Measurements from ENCODE around the gene CPT1C.

Gene CPT1C

DNA sequence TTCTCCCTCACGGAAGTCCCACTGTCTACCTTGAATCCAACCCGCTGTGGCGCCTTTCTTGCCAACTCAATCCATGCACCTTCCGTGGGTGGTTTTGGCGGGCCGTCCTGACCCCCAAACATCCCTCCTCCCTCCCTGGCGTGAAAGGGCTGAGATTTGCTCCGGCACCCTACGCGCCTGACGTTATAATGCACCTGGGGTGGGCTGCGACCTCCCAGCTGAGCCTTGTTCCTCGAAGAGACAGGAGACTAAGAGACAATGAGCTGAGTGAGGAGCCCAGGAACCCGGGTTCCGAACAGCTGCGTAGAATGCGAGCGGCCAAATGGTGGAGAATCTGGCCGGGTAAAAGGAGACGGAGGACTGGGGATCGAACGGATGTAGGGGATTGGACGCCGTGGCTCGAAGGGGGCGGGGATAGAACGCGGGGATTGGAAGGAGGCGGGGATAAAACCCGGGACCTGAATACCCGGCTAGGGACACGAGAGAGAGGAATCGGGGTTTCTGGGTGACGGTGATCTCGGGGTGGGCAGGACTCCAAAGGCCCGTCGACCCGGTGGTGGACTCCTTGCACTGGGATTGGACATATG lies at the start of gene CPT1C:
Gene CPT1C (plus strand): TSS at position 461 of the 587 bp plus-strand sequence. CDS start 1,137 bp downstream, outside the sequence.
- TF ChIP-seq, protein P1, sequence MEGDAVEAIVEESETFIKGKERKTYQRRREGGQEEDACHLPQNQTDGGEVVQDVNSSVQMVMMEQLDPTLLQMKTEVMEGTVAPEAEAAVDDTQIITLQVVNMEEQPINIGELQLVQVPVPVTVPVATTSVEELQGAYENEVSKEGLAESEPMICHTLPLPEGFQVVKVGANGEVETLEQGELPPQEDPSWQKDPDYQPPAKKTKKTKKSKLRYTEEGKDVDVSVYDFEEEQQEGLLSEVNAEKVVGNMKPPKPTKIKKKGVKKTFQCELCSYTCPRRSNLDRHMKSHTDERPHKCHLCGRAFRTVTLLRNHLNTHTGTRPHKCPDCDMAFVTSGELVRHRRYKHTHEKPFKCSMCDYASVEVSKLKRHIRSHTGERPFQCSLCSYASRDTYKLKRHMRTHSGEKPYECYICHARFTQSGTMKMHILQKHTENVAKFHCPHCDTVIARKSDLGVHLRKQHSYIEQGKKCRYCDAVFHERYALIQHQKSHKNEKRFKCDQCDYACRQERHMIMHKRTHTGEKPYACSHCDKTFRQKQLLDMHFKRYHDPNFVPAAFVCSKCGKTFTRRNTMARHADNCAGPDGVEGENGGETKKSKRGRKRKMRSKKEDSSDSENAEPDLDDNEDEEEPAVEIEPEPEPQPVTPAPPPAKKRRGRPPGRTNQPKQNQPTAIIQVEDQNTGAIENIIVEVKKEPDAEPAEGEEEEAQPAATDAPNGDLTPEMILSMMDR (IDR thresholded peaks at IDR 0.05; ENCODE audit: low read depth, low read length): no peak
- peak within 1 kb of the TSS; percentile 47 to 53 for H3K4me3 ChIP-seq (replicated peaks in 1 of 2; ENCODE audit: low read depth in 2 of 2, low read length in 2 of 2)
- DNase-seq (ENCODE audit: low read depth in 2 of 2): peak; percentile 69 to 78

DNA sequence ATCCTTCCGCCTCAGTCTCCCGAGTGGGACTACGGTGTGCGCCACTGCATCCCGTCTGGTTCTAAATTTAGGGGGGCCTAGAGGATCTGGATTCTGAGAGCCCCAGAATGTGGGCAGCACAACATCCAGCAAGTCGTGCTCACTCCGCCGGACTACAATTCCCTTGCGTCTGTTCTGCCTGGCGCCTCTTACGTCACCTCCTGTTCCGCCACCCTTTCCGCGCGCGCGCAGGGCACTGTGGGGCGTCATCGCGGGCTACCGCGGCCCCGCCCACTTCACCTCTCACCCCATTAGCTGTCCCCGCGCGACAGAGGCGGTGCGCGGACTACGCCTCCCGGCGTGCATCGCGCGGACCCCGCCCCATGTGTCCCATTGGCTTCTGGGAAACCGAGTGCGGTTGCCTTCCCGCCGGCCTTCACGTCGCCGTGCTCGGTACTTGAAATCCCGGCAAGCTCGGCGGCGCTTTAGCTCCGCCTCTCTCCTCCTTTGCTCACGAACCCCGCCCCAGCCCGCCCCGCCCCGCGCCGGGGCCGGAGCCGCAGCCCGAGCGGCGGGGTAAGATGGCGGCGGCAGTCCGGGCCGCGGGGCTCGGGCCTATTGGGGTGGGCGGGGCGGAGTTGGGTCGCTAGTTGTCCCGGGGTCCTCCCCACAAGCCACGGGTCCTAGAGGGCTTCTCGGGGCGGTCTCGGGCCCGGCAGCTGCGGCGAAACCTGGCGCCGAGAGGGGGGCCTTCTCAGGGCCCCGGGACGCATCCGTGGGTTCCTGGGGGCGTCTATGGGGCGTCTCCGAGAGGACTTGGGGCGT lies 49.0 kb upstream of the CPT1C start, which contains the start of gene SCAF1:
Gene SCAF1 (plus strand): TSS at position 522 of the 804 bp plus-strand sequence. CDS start 2,818 bp downstream, outside the sequence.
- TF ChIP-seq, protein P1 (IDR thresholded peaks at IDR 0.05; ENCODE audit: low read depth, low read length): no peak
- peak; percentile 99 to 100 for DNase-seq (ENCODE audit: low read depth in 2 of 2)
- H3K4me3 ChIP-seq (replicated peaks in 1 of 2; ENCODE audit: low read depth in 2 of 2, low read length in 2 of 2): peak within 1 kb of the TSS; percentile 94 to 99

DNA sequence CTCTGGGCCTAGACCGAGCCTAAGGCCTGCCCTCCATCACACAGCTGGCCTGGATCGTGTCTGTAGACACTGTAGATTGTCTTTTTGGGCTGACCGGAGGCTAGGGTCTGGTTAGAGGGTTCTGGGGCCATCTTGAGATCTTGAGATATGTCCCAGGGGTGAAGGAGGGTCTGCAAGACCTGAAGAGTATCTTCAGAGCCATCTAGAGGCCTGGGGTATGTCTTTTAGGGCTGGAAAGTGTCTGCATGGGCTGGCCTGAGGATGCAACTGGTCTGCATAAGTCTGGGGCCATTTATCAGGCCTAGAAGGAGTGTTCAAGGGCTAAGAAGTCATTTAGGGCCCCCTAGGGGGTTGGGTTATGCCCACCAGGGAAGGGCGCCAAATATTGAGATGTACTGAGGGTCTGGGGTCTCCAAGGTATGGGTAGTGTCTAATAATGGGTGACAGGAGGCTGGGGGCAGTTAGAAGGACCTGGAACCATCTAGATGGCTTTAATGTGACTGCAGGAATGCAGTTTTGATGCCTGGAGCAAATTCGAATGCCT lies 48.4 kb upstream of the CPT1C start:
- peak overlapping the region; percentile 94 to 99 for H3K4me3 ChIP-seq (replicated peaks in 1 of 2; ENCODE audit: low read depth in 2 of 2, low read length in 2 of 2)
- TF ChIP-seq, protein P1 (IDR thresholded peaks at IDR 0.05; ENCODE audit: low read depth, low read length): no peak
- DNase-seq (ENCODE audit: low read depth in 2 of 2): peak in 1 of 2 donors; percentile 8

DNA sequence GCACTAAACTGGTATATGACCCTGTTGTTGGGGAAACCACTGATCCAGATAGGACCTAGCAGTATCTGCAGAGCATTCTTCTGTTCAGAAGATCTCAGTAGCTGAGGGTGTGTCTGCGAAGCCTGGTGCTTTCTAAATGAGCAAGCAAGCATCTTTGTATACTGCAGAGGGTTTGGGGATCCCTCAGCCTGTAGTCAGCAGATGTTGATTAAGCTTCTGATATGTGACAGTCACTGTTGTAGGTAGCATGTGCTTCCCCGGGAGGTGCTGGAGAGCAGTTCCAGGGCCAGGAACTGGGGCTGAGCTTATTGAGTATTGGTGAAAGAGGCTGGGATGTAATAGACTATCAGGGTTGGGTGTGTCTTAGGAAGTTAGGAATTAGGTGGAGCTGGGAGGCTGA lies 47.5 kb upstream of the CPT1C start:
- H3K4me3 ChIP-seq (replicated peaks in 1 of 2; ENCODE audit: low read depth in 2 of 2, low read length in 2 of 2): peak overlapping the region in 1 of 2 donors; percentile 99
- TF ChIP-seq, protein P1 (IDR thresholded peaks at IDR 0.05; ENCODE audit: low read depth, low read length): no peak
- DNase-seq (ENCODE audit: low read depth in 2 of 2): no peak

DNA sequence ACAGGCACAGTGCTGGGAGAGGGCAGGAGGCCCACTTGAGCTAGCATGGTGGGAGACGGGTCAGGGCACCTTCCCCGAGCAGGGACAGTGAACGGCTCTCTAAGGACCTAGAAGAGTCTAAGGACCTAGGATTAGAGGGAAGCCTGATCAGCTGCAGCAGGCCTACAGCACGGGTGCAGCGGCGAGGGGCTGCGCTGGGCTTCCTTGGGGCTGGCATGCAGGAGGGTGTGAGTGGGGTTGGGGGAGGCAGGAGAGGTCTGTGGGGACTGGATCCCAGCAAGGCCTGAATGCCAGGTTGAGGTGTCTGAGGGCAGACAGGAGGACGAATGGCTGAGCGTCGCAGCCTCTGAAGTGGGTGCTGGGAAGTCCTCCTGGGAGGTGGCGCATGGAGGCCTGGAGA lies 45.3 kb upstream of the CPT1C start:
- no peak overlapping the region for H3K4me3 ChIP-seq (replicated peaks in 1 of 2; ENCODE audit: low read depth in 2 of 2, low read length in 2 of 2)
- no peak for DNase-seq (ENCODE audit: low read depth in 2 of 2)
- TF ChIP-seq, protein P1 (IDR thresholded peaks at IDR 0.05; ENCODE audit: low read depth, low read length): no peak

DNA sequence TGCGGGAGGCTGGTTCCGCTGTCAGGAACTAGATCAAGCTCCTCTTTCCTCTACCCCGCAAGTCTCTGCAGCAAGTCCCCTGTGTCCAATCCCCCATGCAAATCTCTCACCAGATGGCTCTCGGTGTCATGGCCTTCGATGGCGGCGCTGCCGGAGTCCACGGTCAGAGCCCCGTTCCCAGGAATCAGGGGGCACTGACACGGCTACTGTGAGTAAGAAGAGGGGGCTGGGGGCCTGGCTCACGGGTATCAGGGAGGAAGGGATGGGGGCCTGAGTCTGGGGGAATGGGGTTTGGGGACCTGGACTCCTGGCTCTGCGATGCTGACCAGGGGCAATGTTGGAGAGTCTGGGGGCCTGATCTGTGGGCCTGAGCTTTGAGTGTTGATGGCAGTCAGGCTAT lies 44.9 kb upstream of the CPT1C start:
- no peak for DNase-seq (ENCODE audit: low read depth in 2 of 2)
- TF ChIP-seq, protein P1 (IDR thresholded peaks at IDR 0.05; ENCODE audit: low read depth, low read length): no peak
- H3K4me3 ChIP-seq (replicated peaks in 1 of 2; ENCODE audit: low read depth in 2 of 2, low read length in 2 of 2): no peak overlapping the region

Measured in cardiac fibroblast (primary cell).